Measurements from ENCODE around the gene CD63.

Gene CD63

GRCh38 chr12:55720894-55721444, 7.8 kb downstream of the CD63 start:
- DNase-seq (ENCODE audit: low read depth): no peak

GRCh38 chr12:55720071-55720564, 8.7 kb downstream of the CD63 start, which contains the start of gene RDH5:
TSS of gene RDH5 (plus strand) at chr12:55720393. CDS start at chr12:55721185, 792 bp downstream.
- no peak for DNase-seq (ENCODE audit: low read depth)

GRCh38 chr12:55719371-55719770, 9.4 kb downstream of the CD63 start:
- DNase-seq (ENCODE audit: low read depth): no peak

GRCh38 chr12:55718624-55719275, 10.1 kb downstream of the CD63 start:
- DNase-seq (ENCODE audit: low read depth): no peak

GRCh38 chr12:55718015-55718414, 10.8 kb downstream of the CD63 start:
- DNase-seq (ENCODE audit: low read depth): no peak

GRCh38 chr12:55717011-55718007, 11.5 kb downstream of the CD63 start:
- DNase-seq (ENCODE audit: low read depth): no peak

GRCh38 chr12:55716582-55716957, 12.2 kb downstream of the CD63 start:
- no peak for DNase-seq (ENCODE audit: low read depth)

GRCh38 chr12:55715833-55716581, 12.8 kb downstream of the CD63 start, which contains the start of gene BLOC1S1:
TSS of gene BLOC1S1 (plus strand) at chr12:55716046. CDS start at chr12:55716052, 6 bp downstream.
- DNase-seq (ENCODE audit: low read depth): peak; percentile 91

- no peak for DNase-seq (ENCODE audit: low read depth)
These were observed 13.5 kb downstream of the CD63 start for GRCh38 chr12:55715169-55715764.

GRCh38 chr12:55713721-55714120, 15.1 kb downstream of the CD63 start:
- no peak for DNase-seq (ENCODE audit: low read depth)

- no peak for DNase-seq (ENCODE audit: low read depth)
These were observed 16.0 kb downstream of the CD63 start for GRCh38 chr12:55712700-55713415.

- no peak for DNase-seq (ENCODE audit: low read depth)
These were observed 16.8 kb downstream of the CD63 start for GRCh38 chr12:55711786-55712553.

- DNase-seq (ENCODE audit: low read depth): no peak
These were observed 20.0 kb downstream of the CD63 start for GRCh38 chr12:55708695-55709233.

- peak; percentile 44 for DNase-seq (ENCODE audit: low read depth)
These were observed 20.7 kb downstream of the CD63 start, which contains the start of gene ITGA7 for GRCh38 chr12:55707841-55708694. TSS of gene ITGA7 (minus strand) at chr12:55707904. CDS start at chr12:55707682, 222 bp downstream.

GRCh38 chr12:55707219-55707671, 21.6 kb downstream of the CD63 start:
- DNase-seq (ENCODE audit: low read depth): no peak

GRCh38 chr12:55706568-55707218, 22.1 kb downstream of the CD63 start:
- DNase-seq (ENCODE audit: low read depth): no peak

- DNase-seq (ENCODE audit: low read depth): no peak
These were observed 22.9 kb downstream of the CD63 start for GRCh38 chr12:55705782-55706402.
